Right renal cortex interstitium (tissue), 3 donors: Measurements from ENCODE around the gene SPON1. TPM values are rescaled to one million over a fixed set of nuclear protein-coding genes. Genes with fewer than 3 reads are reported as not detected.
"Not testable (repeated sequence)": the region's sequence is repeated elsewhere in the genome, so short reads cannot be mapped to it uniquely, and the experiment has no call there.

Experiments used
- DNase-seq, 3 donors: peaks; one replicate each; pipeline ENCODE4 v3.0.0-alpha.2; 2013; ENCODE audit warnings: low read depth in 3 of 3, low spot score in 2 of 3
- polyA plus RNA-seq, 3 donors: library from polyadenylated mRNA; unstranded; fragments of 120-200 nt; gene quantifications; one replicate each; pipeline ENCODE4 v1.2.1, GENCODE V29; 2013; ENCODE audit not compliant: insufficient read length in 3 of 3

SPON1 gene
- polyA plus RNA-seq, 3 donors: 79.1 to 88.0 (median 79.4) TPM

DNA sequence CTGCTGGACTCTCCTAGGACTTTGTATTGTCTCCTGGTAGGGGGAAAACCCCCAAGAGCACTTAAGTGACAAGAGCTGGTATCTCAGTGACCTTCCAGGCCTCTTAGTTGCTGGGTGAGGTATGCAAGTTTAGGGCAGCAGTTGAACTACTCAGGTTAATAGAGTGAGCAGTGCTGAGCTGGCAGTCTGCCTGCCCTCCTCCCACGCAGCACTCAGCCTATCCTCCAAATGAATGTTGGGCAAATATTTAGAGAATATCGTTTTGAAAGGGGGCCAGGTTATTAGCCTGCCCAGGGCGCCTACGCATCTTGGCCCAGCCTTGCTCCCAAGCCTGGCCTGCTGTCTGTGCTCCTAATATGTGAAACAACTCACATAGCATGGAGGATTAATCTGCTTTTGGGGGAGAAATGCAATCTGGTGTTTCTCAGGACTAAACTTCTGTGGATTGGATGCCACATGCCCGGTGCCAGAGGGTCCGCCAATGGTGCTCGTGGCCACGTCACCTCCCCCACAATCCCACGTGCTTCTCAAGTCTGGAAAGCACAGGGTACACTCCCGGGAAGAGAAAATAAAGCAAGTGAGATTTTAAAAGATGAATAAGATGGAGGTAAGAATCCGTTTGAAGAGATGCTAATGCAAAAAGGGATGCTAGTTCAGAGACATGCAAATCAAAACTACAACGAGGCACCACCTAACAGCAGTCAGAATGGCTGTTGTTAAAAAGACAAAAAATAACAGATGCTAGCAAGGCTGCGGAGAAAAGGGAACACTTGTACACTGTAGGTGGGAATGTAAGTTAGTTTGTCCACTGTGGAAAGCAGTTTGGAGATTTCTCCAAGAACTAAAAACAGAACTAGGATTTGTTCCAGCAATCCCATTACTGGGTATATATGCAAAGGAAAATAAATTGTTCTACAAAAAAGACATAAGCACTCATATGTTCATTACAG, 67.7 kb downstream of the SPON1 start:
- DNase-seq: no peak

GRCh38 chr11:14035526-14035925, 73.0 kb downstream of the SPON1 start:
- DNase-seq: not testable (repeated sequence)

- DNase-seq: no peak
Observed at GRCh38 chr11:14036469-14036868, 73.9 kb downstream of the SPON1 start.

GRCh38 chr11:14041040-14041439, 78.5 kb downstream of the SPON1 start:
- no peak for DNase-seq

DNA sequence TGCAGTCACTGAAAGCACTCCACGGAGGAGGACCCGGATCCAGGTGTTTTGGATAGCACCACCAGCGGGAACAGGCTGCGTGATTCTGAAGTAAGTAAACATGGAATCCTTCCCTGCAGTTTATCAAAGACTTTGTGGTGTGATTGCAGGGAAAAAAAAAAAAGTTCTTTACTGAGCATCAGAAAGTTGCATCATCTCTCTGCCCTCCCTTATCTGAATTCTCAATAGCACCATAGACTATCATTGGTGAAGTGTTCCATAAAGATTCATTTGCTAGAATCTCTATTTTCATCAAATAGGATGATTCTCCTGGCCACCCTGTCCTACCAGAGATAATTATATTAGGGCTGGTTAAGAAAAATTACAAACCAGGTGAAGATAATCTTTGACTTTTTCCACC, 79.0 kb downstream of the SPON1 start:
- DNase-seq: no peak

GRCh38 chr11:14042686-14043465, 80.4 kb downstream of the SPON1 start:
- no peak for DNase-seq

- no peak for DNase-seq
Observed at GRCh38 chr11:14044916-14045315, 82.4 kb downstream of the SPON1 start.

DNA sequence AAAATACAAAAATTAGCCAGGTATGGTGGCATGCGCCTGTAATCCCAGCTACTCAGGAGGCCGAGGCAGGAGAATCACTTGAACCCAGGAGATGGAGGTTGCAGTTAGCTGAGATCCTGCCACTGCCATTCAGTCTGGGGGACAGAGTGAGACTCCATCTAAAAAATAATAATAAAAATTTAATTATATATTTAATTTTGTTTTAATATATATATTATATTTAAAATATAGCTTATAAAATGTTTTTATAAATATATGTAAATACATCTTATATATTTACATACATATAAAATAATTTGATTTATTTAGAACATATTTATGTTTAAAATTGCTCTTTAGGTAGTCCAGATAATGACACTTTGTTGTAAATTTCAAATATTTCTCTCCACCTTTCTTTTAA, 82.9 kb downstream of the SPON1 start:
- DNase-seq: no peak

GRCh38 chr11:14052198-14052597, 89.7 kb downstream of the SPON1 start:
- DNase-seq: no peak

GRCh38 chr11:14054116-14055107, 91.9 kb downstream of the SPON1 start:
- no peak for DNase-seq

GRCh38 chr11:14055936-14056335, 93.4 kb downstream of the SPON1 start:
- DNase-seq: no peak

GRCh38 chr11:14058061-14058460, 95.5 kb downstream of the SPON1 start:
- no peak for DNase-seq

GRCh38 chr11:14059491-14059890, 97.0 kb downstream of the SPON1 start:
- peak in 1 of 3 donors; percentile 21 for DNase-seq

DNA sequence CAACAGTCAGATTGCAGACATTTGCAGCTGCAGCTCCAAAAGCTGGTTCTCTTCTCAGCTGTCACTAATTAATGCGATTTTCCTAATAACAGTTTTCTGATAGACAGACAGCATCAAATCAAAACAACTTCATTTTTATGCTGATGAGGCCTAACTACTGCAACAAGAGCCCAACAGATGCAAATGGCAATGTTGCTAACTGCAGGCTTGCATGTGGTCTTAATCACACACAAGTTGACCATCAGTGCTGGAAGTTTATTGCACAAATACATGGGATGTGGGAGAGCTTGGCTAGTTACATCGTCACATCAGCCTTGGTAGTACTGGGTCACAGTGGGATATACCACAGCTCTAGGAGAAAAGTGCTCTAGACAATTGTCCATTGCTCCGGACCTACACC, 99.2 kb downstream of the SPON1 start:
- no peak for DNase-seq

DNA sequence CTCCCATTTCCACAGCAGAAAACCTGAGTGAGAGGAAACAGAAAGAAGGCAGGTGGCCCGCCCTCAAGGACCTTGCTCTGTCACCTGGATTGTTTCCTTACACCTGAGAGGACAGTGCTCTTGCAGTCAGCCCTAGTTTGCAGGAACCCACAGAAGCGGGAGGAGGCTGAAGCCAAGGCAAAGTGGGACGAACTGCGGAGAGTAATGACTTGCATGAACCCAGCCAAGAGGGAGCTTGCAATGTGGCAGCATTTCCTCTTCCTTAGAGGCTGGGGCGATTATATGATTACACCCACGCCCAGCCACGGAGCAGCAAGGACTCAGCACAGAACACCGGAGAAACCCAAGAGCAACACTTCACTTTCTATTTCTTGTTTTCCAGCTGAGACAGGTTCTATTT, 102.6 kb downstream of the SPON1 start:
- no peak for DNase-seq

DNA sequence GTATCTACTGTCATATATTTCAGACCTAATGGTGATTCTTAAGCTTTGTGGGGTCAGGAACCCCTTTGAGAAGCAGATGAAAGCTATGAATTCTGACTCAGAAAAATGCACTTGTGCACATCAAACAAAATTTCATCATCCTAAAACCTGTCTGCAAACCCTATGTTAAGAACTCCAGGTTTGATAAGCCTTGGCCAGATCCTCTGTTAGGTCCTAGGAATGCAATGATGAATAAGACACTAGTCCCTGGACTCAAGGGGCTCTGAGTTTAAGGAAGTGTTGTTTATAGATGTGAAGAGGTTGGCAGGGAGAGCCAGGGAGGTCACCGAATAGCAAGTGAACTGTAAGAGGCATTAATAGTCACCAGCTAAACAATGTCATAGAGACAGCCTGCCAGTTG, 103.2 kb downstream of the SPON1 start:
- no peak for DNase-seq

GRCh38 chr11:14067686-14068085, 105.2 kb downstream of the SPON1 start:
- no peak for DNase-seq

- DNase-seq: no peak
Observed at GRCh38 chr11:14070896-14071295, 108.4 kb downstream of the SPON1 start.

DNA sequence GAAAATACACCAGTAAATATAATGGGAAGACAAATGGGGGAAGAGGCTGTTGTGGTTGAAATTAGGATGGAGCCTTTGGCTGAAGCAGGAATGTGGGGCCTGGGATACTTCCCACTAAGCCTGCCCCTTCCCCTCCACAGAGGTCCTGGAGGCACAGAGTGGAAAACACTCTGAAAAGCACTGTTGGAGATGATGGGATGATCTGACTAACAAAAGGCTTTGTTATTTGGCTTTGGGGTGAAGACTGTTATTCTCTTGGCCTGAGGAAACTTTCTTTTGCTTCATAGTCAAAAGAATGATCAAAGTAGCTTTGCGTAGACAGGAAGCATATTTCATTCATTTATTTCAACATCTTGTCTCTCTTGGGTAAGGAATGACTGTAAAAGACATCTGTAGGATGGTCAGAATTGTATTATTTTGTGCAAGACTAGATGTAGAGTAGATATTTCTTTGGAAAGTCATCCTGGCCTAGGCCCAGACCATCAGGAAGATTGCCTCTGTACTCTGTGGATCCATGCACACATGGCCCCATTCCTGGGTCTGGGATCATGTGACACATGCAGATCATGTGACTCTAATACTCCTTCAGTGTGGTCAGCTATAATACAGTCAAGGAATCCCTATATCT, 111.4 kb downstream of the SPON1 start:
- no peak for DNase-seq
